GM19193 (cell line): Measurements from ENCODE around the gene SLC13A5.

Source experiments
- POLR2A ChIP-seq: IDR thresholded peaks from 4 replicates; pipeline ENCODE4 v1.6.1; 2011; ENCODE audit not compliant: insufficient read depth, insufficient read length; ENCODE audit errors: extremely low read depth

SLC13A5 gene

DNA sequence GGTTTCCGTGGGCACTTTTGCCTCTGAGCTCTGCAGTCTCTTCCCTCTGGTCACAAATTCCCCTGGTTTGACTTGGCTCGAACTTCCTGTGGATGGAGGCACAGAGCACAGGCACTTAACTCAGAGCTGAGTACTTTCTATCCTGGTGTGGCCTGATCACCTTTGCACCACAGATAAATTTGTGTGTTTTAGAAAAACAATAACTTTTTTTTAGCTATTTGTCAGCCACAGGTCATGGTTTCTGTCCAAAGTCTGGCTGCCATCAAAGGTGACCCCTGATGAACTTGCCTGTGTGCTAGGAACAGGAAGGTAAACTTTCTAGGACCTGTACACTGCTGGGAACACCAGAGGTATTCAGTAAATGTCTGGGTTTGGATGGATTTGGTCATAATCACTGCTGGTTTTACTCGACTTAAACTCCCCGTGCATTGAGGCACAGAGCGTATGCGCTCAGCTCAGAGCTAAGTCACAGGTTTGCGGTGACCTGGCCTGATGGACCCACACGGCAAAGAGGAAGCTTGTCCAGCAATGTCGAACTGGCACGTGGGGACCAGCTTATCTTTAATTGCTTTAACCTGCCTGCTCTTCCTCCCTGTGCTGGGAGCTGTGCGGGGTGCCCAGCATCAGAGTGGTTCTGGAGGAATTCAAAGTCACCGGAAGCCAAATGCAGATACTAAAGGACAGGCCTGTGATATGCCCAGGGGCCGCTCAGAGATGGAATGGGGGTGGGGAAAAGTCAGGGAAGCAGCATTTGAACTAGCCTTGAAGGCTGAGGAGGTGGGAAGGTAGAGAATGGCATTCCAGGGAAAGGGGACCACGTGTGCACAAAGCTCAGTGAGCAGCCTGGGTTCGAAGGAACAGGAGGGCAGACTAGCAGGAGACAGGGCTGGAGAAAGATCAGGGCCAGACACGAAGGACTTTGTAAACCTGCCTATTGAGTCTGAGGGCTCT lies 12.9 kb downstream of the SLC13A5 start:
- TF ChIP-seq POLR2A: no peak

DNA sequence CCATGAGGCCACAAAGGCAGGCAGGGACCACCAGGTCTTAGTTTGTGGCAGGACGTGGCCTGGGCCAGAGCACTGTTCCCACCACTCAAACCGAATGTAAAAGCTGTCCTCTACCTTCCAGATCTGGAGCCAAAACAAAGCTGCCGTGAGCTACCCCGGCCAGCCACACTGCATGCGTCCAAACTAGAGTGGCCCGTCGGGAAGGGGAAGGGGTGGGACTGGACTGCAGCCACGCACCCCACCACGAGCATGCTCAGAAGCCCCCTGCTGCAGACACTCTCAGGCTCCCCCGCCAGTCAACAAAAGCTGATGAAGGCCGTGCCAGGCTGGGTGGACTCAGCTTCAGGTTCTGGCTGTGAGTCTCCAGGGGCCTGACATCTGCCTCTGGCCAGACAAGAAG lies 15.2 kb downstream of the SLC13A5 start:
- TF ChIP-seq POLR2A: no peak

DNA sequence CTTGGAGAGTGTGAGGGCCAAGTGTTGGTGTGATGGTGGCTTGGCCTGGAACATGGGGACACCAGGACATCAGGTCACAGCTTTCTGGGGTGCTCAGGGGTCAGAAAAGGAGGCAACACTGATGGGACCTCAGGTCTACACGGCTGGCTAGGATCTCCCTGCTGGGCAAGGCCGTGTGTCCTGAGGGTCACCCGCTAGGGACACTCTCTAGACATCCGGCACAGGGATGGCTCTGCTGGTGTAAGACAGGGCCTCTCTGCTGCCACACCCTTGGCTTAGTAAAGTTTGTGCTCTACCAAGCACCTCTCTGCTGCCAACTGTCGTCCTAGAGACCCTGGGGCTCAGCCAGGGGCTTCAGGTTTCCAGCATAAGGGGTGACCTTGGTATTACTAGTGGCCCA lies 16.3 kb downstream of the SLC13A5 start:
- TF ChIP-seq POLR2A: no peak

DNA sequence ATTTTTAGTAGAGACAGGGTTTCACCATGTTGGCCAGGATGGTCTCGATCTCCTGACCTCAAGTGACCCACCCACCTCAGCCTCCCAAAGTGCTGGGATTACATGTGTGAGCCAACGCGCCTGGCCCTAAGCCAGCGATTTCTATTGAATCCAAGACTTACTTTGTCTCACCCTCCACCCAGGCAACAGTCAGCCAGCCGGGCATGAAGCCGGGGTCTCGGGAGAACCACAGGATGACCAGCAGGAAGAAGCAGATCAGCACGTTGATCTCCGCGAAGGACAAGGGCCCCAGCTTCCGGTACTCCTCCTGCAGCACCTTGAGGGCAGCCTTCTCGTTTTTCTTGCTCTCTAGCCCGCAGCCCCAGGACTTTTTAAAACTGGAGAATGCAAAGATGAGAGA lies 17.6 kb downstream of the SLC13A5 start:
- TF ChIP-seq POLR2A: no peak

DNA sequence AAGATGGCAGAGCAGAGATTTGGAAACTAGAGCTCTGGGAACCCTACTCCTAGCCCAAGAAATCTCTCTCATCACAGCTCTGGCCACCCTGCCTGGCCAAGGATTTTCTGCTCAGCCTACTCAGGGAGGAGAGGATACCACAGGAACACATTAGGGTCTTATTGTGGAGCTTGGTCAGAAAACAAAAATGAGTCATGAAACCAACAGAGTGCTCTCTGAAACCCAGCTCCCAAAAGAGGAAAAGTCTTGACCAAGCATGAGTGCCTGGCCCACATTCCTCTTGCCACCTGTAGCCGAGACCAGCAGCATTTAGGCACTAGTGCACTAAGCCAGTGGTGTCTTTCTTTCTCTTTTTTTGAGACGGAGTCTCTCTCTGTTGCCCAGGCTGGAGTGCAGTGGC lies 18.1 kb downstream of the SLC13A5 start:
- TF ChIP-seq POLR2A: no peak

DNA sequence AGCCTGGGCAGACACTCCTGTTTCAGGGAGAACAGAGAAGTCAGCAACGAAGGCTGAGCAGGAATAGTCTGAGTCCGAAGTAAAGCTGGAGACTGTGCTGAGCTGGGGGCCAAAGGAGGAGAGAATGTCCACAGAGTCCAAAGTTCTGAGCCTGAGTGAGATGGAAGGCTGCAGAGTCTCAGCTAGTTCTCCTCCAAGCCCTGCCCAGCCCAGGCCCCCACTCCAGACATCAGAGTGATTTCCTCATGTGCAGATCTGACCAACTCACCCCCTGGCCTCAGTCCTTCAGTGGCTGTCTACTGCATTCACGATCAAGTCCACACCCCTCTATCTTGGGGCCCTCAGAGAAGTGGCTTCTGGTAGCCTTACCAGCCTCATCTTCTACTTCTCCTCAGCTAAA lies 21.6 kb downstream of the SLC13A5 start:
- no peak for TF ChIP-seq POLR2A

DNA sequence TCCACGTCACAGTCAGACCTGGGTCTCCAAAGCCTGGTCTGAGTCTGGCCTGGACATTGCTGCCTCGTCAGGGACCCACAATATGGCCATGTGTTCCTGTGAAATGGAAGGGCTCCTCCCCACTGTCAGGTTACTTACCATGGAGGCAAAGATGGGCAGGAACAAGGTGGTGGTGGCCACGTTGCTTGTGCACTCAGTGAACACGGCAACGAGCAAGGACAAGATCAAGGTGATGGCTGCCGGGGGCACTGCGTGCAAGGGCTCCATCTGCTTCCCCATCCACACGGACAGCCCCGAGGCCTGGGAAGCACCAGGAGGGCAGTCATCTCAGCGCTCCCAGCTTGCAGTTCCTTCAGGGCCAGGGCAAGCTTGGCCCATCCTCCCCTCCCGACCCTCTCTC lies 22.5 kb downstream of the SLC13A5 start:
- no peak for TF ChIP-seq POLR2A

DNA sequence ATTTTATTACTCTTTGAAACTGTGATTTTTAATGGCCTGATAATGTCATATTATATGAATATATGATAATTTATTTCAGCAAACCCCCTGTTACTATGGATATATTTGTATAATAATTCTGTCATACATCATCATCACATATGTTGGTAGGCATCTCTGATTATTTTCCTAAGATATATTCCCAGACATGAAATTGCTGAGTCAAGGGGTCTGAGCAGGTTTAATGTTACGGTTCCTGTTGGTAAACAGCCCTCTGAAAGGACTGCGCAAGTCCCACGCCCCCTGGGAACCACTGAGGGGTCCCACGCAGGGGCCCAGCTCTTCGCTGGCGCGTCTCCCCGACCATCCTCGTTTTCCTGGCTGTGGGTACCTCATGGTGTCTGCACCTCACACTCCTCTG lies 24.2 kb downstream of the SLC13A5 start:
- TF ChIP-seq POLR2A: no peak

DNA sequence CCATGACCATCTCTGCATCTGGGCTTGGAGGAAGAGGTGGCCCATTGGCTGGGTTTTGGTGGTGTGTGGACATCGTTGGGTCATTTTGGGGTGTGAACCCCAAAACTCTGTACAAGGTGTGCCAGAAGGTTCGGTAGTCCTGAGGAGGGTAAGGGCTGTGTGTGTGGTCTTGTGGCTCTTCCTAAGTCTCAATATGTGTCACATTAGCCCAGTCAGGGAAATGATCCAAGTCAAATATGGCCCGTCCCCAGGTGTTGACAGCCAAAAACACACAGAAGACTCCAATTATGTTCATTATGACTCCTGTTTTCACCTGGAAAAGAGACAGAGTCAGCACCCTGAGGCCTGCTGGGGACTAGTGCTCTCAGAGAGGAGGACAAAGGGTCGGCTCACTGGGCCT lies 27.1 kb downstream of the SLC13A5 start:
- no peak for TF ChIP-seq POLR2A

DNA sequence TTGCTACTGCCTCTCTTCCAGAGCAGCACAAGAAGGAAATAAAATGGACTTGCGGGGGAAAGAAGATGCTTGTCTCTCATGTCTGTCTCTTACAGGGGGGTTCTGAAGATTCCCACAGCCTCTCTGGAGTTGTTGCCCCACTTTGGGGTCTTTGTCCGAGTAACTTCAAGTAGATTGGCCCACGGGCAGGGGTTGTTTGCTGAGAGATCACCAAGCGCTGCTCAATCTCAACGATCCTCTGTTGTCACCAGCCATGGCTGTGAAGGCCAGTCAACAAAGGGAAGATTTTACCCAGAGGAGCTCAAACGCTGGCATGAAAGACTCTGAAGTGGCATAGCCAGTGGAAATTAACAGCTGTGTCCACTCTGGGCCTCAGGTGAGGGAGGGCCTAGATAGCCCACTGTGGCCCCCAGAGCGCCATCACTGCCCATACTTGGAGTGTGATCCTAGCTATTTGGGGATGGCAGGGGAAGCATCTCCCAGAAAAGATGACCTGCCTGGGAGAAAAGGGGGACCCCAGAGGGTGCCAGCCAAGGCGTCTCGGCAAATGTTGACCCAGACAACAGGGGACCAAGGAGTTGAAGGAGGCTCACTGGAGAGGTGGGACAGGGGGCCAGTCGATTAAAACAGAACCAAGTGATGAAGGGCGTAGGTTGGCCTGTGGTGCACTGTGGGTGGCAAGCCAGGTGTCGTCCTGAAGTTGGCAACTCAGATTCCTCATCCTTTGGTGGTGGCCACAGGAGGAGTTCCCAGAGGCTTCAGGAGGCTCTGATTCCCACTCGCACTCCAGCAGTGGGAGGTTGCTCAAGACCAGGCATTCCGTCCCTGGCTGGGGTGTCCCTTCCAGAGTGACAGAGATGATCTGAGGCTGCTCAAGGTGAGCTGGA lies 28.0 kb downstream of the SLC13A5 start:
- no peak for TF ChIP-seq POLR2A

DNA sequence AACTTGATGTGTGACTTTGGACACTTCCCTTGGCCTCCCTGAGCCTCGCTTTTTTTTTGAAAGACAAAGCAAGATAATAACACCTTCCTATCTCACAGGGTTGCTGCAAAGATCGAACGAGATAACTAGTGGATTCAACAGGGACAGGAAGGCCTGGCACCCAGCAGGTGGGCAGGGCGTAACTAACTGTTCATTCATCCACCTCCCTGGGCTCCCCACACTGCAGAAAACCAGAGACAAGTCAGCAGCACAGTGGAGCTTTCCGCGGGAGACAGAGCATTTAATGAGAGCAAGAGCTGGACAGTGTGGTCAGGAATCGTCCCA lies 28.7 kb downstream of the SLC13A5 start:
- no peak for TF ChIP-seq POLR2A

DNA sequence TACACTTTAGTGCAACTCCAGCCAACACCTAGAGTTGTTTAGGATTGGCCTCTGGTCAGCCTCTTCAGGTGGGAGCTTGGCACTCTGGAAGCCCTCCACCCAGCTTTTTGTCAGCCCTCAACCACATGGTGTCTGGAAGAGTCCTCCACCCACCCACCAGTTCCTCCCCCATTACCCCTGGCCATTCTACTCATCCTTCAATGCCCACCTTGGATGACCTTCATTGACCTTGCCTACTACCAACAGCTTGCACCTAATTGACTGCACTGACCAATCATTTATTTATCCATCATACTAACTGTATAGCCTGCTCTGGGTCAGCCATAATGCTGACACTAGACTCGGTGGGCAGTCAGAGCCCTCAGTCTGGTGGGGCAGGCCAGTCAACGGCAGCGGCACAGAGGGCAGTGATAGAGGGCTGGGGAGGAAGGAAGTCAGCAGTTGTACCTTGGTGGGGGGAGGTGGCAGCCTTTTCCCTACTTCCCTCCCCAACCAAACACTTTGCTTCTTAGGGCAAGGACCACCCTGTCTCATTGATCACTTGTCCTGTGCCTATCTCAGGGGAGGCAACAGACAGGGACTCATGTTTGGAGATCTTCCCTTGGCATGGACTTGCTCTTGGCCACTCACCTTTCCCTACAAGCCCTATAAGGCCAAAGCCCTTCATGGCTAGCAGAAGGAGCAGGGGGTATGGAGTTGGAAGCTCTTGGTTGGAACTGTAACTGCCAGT lies 29.3 kb downstream of the SLC13A5 start:
- TF ChIP-seq POLR2A: no peak

DNA sequence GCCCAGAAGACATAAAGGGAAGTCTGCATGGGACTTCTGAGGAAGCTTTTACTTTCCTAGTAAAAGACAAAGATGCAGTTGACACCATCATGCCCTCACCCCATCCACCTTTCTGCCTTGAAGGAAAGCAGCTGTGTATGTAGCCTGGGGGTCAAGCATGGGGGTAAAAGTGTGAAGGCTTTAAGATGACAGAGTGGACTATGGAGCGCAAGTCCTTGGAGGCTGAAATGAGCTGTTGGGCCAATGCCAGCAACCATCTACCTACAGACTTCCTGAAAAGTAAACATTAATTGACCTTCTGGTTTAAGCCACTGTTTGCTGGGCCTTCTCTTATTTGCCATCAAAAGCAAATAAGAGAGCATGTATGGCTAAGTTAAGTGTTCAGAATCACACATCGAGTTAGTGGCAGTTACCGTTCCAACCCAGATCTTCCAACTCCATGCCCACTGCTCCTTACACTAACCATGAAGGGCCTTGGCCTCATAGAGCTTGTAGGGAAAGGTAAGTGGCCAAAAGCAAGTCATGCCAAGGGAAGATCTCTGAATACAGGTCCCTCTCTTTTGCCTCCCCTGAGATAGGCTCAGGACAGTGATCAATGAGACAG lies 30.0 kb downstream of the SLC13A5 start:
- no peak for TF ChIP-seq POLR2A

DNA sequence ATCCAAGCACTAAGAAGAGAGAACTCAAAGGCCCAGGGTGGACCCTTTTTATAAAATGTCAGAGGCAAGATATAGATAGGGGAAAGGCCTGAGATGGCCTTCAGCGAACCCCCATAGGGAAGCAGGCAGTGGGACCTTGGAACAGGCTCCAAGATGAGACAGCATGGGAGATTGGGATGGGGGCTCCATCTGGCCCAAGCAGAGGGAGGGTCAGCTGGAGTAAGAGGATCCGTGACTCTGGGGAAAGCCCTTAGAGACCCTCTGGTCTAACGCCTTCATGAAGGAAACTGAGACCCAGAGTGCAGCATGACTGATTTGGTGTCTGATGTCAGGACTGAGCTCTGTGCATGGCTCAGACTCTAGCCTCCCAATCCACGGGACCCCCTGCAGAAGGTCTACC lies 30.8 kb downstream of the SLC13A5 start:
- no peak for TF ChIP-seq POLR2A

DNA sequence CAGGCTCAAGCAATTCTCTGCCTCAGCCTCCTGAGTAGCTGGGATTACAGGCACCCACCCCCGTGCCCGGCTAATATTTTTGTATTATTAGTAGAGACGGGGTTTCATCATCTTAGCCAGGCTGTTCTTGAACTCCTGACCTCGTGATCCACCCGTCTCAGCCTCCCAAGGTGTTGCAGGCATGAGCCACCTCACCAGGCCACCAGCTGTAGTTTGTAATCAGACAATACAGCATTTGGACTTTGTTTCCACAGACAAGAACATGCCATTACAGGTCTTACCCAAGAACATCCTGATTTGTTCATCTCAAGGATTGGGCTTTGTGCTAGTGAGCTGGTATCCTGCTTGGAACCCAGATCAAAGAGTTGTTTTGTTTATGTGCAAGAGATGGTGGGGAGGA lies 31.5 kb downstream of the SLC13A5 start:
- TF ChIP-seq POLR2A: no peak
